Transverse colon (tissue), 4 donors: Measurements from ENCODE around the gene NUP214. TPM values are rescaled to one million over a fixed set of nuclear protein-coding genes. Genes with fewer than 3 reads are reported as not detected.

ENCODE experiments used
- DNase-seq: peaks from one replicate; pipeline ENCODE4 v3.0.0-alpha.2; 2019
- H3K27ac ChIP-seq, 4 donors: fragments of 200-600 bp; sonication (generic); 2 replicates each; pipeline ENCODE4 v1.5.1; 2016 to 2018; ENCODE audit warnings: inconsistent platforms in 4 of 4
- H3K27me3 ChIP-seq: fragments of 200-600 bp; sonication (generic); 2 replicates; pipeline ENCODE4 v1.5.1; 2017; ENCODE audit warnings: inconsistent platforms
- H3K36me3 ChIP-seq, 4 donors: fragments of 200-600 bp; sonication (generic); 2 replicates each; pipeline ENCODE4 v1.5.1; 2017 to 2019; ENCODE audit warnings: inconsistent platforms in 4 of 4
- H3K4me1 ChIP-seq, 4 donors: fragments of 200-600 bp; sonication (generic); 2 replicates each; pipeline ENCODE4 v1.5.1; 2017 to 2020; ENCODE audit warnings: inconsistent platforms in 4 of 4
- H3K4me3 ChIP-seq, 4 donors: fragments of 200-600 bp; sonication (generic); 1 replicate in 1 of 4; 2 replicates in 3 of 4; pipeline versions ENCODE4 v1.5.1 to v1.6.1; 2017 to 2019; ENCODE audit warnings: inconsistent platforms in 4 of 4
- H3K9me3 ChIP-seq, 2 donors: fragments of 200-600 bp; sonication (generic); 2 replicates each; pipeline ENCODE4 v1.5.1; 2017 to 2019; ENCODE audit warnings: inconsistent platforms in 2 of 2
- EP300 ChIP-seq: sonication (generic); formaldehyde crosslinking; IDR thresholded peaks from one replicate; pipeline ENCODE4 v1.6.1; 2017; ENCODE audit warnings: antibody characterized with exemption, low read depth
- POLR2A ChIP-seq: fragments of 450-650 bp; IDR thresholded peaks from one replicate; pipeline ENCODE4 v1.6.1; 2016; ENCODE audit warnings: antibody characterized with exemption, mild to moderate bottlenecking, moderate library complexity
- POLR2AphosphoS5 ChIP-seq, 3 donors: sonication (generic); formaldehyde crosslinking; IDR thresholded peaks; one replicate each; pipeline ENCODE4 v1.6.1; 2016; ENCODE audit warnings: antibody characterized with exemption in 3 of 3
- WGBS, 2 donors: methylation state at CpG; one replicate each; pipeline ENCODE4 v1.1.5; 2018; ENCODE audit warnings: low coverage in 1 of 2; 5-methylcytosine and 5-hydroxymethylcytosine counted together
- in situ Hi-C, 4 donors: fragments of 200-750 bp; cut with MboI; loops; one replicate each; pipeline versions ENCODE4 v1.15.0 to v1.15.1; 2017; ENCODE audit warnings: low sequenced_read_pairs in 3 of 4, low pct_ligation_motif_present in 1 of 4, low pct_unique_long_range_greater_than_20kb in 1 of 4
- intact Hi-C: fragments of 100-400 bp; cut with DNase I; formaldehyde crosslinking; loops from one replicate; pipeline ENCODE4 v1.15.1; 2023; ENCODE audit warnings: low total_unique reads
- total RNA-seq, 4 donors: library from RNA; depleted of rRNA; stranded (reverse); fragments of >200 nt; gene quantifications; one replicate each; pipeline ENCODE4 v1.1.0, GENCODE V29; 2016
- TF ChIP-seq, protein P1 (sequence below), 5 experiments: fragments of 200-600 bp in 3 of 5; fragments of 450-650 bp in 2 of 5; sonication (generic) in 3 of 5; IDR thresholded peaks; 1 replicate in 2 of 5; 2 replicates in 3 of 5; pipeline ENCODE4 v1.5.1; 2016 to 2017; ENCODE audit warnings: antibody characterized with exemption in 5 of 5, inconsistent platforms in 3 of 5, mild to moderate bottlenecking in 2 of 5, moderate library complexity in 1 of 5

Gene NUP214
- total RNA-seq, 4 donors from 2014 or later, result 48.3 to 152 (median 85.9) TPM

DNA sequence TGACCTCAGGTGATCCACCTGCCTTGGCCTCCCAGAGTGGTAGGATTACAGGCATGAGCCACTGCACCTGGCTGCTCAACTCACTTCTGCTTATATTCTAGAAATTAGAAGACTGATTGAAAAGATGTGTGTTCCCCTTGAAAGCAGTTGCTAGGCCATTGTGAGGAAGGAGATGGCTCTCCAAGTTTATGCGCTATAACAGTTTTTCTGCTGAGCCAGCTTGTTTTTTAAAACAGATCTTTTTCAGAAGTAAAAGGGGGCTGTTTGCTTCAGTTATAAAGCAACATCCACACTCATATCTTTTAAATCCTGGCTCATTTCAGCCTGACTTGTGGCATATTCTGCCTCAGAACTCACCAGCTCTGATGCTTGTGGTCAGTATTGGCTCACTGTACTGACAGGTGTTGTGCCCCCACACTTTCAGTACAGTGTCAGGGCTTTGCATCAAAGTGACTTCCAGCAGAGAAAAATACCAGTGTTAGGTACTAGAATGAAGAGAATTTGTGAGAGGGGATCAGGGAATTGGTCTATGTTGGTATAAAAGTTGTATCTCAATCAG lies 49.4 kb downstream of the NUP214 start:
- no peak for DNase-seq
- intact Hi-C loops (loop anchor here (5.0 kb wide), 1 partner anchor 163 kb away; no protein-coding TSS in a partner anchor), in situ Hi-C loops (loop anchor here in 2 of 4 donors (5.0 to 25.0 kb wide), 2 partner anchors 163 to 288 kb away; no protein-coding TSS in a partner anchor)
- 100% methylated on average over 1 of the region's 1 CpG; no CpG with 5 or more reads in 1 of the 2 donors for WGBS, 2 donors
- Histone ChIP-seq H3K27me3 (no peaks in the 10 kb centered on the region), H3K4me3 (no peak overlapping the region), H3K36me3 (peaks cover 0 to 42% (median 19%) of the 10 kb centered on the region in 4 donors), H3K4me1 (peaks cover 0 to 4% (median 0%) of the 10 kb centered on the region in 4 donors), H3K27ac (no peak overlapping the region), H3K9me3 (no peaks in the 10 kb centered on the region)
- TF ChIP-seq POLR2A (no peak), EP300 (no peak), POLR2AphosphoS5 (IDR thresholded peaks at IDR 0.05) (no peak)
- TF ChIP-seq, protein P1, sequence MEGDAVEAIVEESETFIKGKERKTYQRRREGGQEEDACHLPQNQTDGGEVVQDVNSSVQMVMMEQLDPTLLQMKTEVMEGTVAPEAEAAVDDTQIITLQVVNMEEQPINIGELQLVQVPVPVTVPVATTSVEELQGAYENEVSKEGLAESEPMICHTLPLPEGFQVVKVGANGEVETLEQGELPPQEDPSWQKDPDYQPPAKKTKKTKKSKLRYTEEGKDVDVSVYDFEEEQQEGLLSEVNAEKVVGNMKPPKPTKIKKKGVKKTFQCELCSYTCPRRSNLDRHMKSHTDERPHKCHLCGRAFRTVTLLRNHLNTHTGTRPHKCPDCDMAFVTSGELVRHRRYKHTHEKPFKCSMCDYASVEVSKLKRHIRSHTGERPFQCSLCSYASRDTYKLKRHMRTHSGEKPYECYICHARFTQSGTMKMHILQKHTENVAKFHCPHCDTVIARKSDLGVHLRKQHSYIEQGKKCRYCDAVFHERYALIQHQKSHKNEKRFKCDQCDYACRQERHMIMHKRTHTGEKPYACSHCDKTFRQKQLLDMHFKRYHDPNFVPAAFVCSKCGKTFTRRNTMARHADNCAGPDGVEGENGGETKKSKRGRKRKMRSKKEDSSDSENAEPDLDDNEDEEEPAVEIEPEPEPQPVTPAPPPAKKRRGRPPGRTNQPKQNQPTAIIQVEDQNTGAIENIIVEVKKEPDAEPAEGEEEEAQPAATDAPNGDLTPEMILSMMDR (IDR thresholded peaks at IDR 0.05), result no peak

DNA sequence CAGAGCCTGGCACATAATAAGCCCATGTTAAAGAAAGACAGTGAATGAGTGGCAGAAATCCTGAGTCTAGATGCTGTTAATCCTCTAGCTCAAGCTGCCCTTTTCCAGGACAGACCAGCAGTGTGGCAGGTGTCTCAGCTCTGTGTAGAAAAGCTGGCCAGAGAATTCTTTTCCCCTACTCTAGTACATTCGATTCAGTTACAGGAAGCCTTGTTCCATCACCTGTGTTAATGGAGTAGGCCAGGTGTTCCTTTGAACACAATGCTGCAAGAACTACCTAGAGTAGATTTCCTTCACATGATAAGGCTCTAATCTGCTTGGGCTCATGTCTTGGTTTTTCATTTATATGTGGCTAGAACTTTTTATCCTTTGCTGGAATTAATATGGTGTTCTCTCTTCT lies 52.5 kb downstream of the NUP214 start:
- WGBS, 2 donors, result 70 to 80% methylated on average over 1 of the region's 1 CpG
- Histone ChIP-seq H3K36me3 (peaks cover 0 to 47% (median 18%) of the 10 kb centered on the region in 4 donors), H3K4me1 (peaks cover 0 to 4% (median 0%) of the 10 kb centered on the region in 4 donors), H3K27me3 (no peaks in the 10 kb centered on the region), H3K27ac (peak overlapping the region in 1 of 4 donors; percentile 21), H3K9me3 (no peaks in the 10 kb centered on the region), H3K4me3 (no peak overlapping the region)
- intact Hi-C loops (loop anchor here (5.0 kb wide), 1 partner anchor 159 kb away; no protein-coding TSS in a partner anchor), in situ Hi-C loops (loop anchor here in 2 of 4 donors (5.0 kb wide), 1 partner anchor 159 kb away; no protein-coding TSS in a partner anchor)
- DNase-seq, result no peak
- TF ChIP-seq EP300, result no peak
- TF ChIP-seq, protein P1 (IDR thresholded peaks at IDR 0.05), result no peak
- no peak for TF ChIP-seq POLR2A

DNA sequence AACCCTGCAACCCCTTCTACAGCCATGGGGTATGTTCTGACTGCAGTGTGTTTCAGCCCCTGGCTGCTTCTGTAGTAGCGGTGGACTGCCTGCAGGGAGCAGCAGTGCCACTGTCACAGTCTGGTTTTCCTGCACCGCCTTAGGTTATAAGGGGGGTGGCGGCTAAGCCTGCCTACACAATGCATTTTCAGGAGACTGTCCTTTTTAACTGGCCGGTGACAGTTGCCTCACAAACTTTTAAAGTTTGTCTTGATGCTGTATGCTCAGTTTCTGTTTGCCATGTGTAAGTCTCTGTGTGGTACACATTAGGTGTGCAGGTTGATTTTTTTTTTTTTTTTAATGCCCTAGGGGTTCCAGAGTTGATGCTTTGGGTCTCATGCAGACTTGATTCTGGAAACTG lies 53.0 kb downstream of the NUP214 start:
- Histone ChIP-seq H3K36me3 (peaks cover 0 to 50% (median 18%) of the 10 kb centered on the region in 4 donors), H3K9me3 (no peaks in the 10 kb centered on the region), H3K27ac (no peak overlapping the region), H3K27me3 (no peaks in the 10 kb centered on the region), H3K4me1 (peaks cover 0 to 4% (median 0%) of the 10 kb centered on the region in 4 donors), H3K4me3 (no peak overlapping the region)
- DNase-seq, result peak; percentile 68
- WGBS, 2 donors, result 31% methylated on average over 4 of the region's 4 CpGs; no CpG with 5 or more reads in 1 of the 2 donors
- intact Hi-C loops, result loop anchor here (5.0 kb wide), 1 partner anchor 159 kb away; no protein-coding TSS in a partner anchor
- TF ChIP-seq, protein P1 (IDR thresholded peaks at IDR 0.05), result peak; percentile 84 to 90 (median 85)
- TF ChIP-seq EP300, result no peak
- in situ Hi-C loops, result loop anchor here in 2 of 4 donors (5.0 kb wide), 1 partner anchor 159 kb away; no protein-coding TSS in a partner anchor

DNA sequence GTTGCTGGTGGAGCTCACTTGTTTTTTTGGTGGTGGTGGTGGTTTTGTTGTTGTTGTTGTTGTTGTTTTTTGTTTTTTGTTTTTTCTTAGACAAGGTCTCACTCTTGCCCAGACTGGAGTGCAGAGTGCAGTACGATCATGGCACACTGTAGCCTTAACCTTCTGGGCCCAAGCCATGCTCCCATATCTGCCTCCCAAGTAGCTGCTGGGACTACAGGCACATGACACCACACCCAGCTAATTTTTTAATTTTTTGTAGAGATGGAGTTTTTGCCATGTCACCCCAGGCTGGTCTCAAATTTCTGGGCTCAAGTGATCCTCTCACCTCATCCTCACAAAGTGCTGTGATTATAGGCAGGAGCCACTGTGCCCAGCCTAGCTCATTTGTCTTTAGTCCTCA lies 53.5 kb downstream of the NUP214 start:
- Histone ChIP-seq H3K4me3 (no peak overlapping the region), H3K36me3 (peaks cover 0 to 50% (median 18%) of the 10 kb centered on the region in 4 donors), H3K9me3 (no peaks in the 10 kb centered on the region), H3K27me3 (no peaks in the 10 kb centered on the region), H3K27ac (peak overlapping the region in 3 of 4 donors; percentile 6 to 41 (median 38)), H3K4me1 (peaks cover 0 to 4% (median 0%) of the 10 kb centered on the region in 4 donors)
- no peak for DNase-seq
- intact Hi-C loops, result loop anchor here (5.0 kb wide), 1 partner anchor 158 kb away; no protein-coding TSS in a partner anchor
- in situ Hi-C loops, result loop anchor here in 2 of 4 donors (5.0 kb wide), 1 partner anchor 158 kb away; no protein-coding TSS in a partner anchor
- TF ChIP-seq, protein P1 (IDR thresholded peaks at IDR 0.05), result no peak
- TF ChIP-seq POLR2A (no peak), POLR2AphosphoS5 (IDR thresholded peaks at IDR 0.05) (no peak), EP300 (no peak)
- 85% methylated on average over 1 of the region's 1 CpG; no CpG with 5 or more reads in 1 of the 2 donors for WGBS, 2 donors
